ENCODE results near the gene SSH3. TPM values are rescaled to one million over a fixed set of nuclear protein-coding genes. Genes with fewer than 3 reads are reported as not detected.

SSH3 gene
- total RNA-seq, 2 donors from 2014 or later: 39.1 to 44.4 TPM

GRCh38 chr11:67280788-67281551, 22.4 kb upstream of the SSH3 start:
- Histone ChIP-seq H3K9ac (ENCODE audit: extremely low read depth, low read length, poor library complexity, severe bottlenecking) (no peak overlapping the region), H3K4me3 (ENCODE audit: low read length) (no peak overlapping the region), H3K9me3 (ENCODE audit: control insufficient read depth, low read length) (no peaks in the 10 kb centered on the region), H3K27me3 (ENCODE audit: control insufficient read depth, insufficient read depth, low read length, poor library complexity, severe bottlenecking) (no peaks in the 10 kb centered on the region), H3K36me3 (ENCODE audit: control insufficient read depth, insufficient read depth, low read length) (peaks cover 25% of the 10 kb centered on the region), H3K4me1 (ENCODE audit: control insufficient read depth, insufficient read depth, low read length) (no peaks in the 10 kb centered on the region), H3K27ac (ENCODE audit: low read depth, low read length) (no peak overlapping the region)
- Mint-ChIP-seq H3K9me3 (no peaks in the 10 kb centered on the region), H3K4me3 (no peak overlapping the region), H3K36me3 (ENCODE audit: low read depth) (peaks cover 42% of the 10 kb centered on the region), H3K27ac (no peak overlapping the region), H3K27me3 (ENCODE audit: insufficient read depth) (no peaks in the 10 kb centered on the region), H3K4me1 (peaks cover 3% of the 10 kb centered on the region)
- 95 to 98% methylated on average over 16 to 31 of the region's 31 CpGs for WGBS, 2 experiments (ENCODE audit: insufficient coverage in 1 of 2, insufficient read length in 1 of 2)
- no peak for DNase-seq
- no peak for TF ChIP-seq CTCF (conservative IDR thresholded peaks at IDR 0.05)

GRCh38 chr11:67281552-67282150, 21.7 kb upstream of the SSH3 start:
- H3K9me3 Mint-ChIP-seq: no peaks in the 10 kb centered on the region
- H3K4me1 Mint-ChIP-seq: peaks cover 2% of the 10 kb centered on the region

More at GRCh38 chr11:67281552-67282150, 21.7 kb upstream of the SSH3 start:
- H3K9ac ChIP-seq (ENCODE audit: extremely low read depth, low read length, poor library complexity, severe bottlenecking): no peak overlapping the region
- H3K4me3 Mint-ChIP-seq: no peak overlapping the region
- no peak for DNase-seq
- WGBS, 2 experiments (ENCODE audit: insufficient coverage in 1 of 2, insufficient read length in 1 of 2): 95% methylated on average over 11 to 27 of the region's 27 CpGs
- H3K27ac ChIP-seq (ENCODE audit: low read depth, low read length): no peak overlapping the region
- no peak for TF ChIP-seq CTCF (conservative IDR thresholded peaks at IDR 0.05)
- H3K4me3 ChIP-seq (ENCODE audit: low read length): no peak overlapping the region
- no peaks in the 10 kb centered on the region for H3K9me3 ChIP-seq (ENCODE audit: control insufficient read depth, low read length)
- no peaks in the 10 kb centered on the region for H3K27me3 ChIP-seq (ENCODE audit: control insufficient read depth, insufficient read depth, low read length, poor library complexity, severe bottlenecking)
- no peaks in the 10 kb centered on the region for H3K4me1 ChIP-seq (ENCODE audit: control insufficient read depth, insufficient read depth, low read length)
- H3K27me3 Mint-ChIP-seq (ENCODE audit: insufficient read depth): no peaks in the 10 kb centered on the region
- no peak overlapping the region for H3K27ac Mint-ChIP-seq
- H3K36me3 ChIP-seq (ENCODE audit: control insufficient read depth, insufficient read depth, low read length): peaks cover 25% of the 10 kb centered on the region
- peaks cover 44% of the 10 kb centered on the region for H3K36me3 Mint-ChIP-seq (ENCODE audit: low read depth)
